ENCODE results near the gene SH3RF1.
"Not testable (repeated sequence)": the region's sequence is repeated elsewhere in the genome, so short reads cannot be mapped to it uniquely, and the experiment has no call there.

Gene SH3RF1

GRCh38 chr4:169270810-169271691, at the start of gene SH3RF1:
SH3RF1 (minus strand) TSS chr4:169270956; CDS start chr4:169269212, 1,744 bp downstream.
- peak; percentile 37 for DNase-seq

- no peak for DNase-seq
These were observed 45.0 kb upstream of the SH3RF1 start for GRCh38 chr4:169315530-169316343.

DNA sequence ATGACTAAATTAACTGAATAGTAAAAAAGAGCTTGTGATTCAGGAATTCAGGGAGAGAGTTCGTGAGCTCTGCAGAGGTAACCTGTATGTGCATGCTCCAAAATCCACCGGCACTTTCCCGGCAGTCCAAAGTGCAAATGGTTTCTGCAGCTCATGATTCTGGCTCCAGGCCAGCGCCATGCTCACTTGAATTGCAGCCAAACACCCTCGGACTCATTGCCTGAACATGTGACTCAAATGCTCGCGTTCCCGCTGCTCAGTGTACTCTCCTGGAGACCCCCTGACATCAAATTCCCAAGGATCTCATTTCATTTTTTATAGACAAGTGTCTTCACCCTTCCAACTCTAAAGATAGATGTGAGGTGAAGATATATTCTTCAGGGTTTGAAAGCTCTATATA, 44.1 kb upstream of the SH3RF1 start:
- DNase-seq, result peak; percentile 42

DNA sequence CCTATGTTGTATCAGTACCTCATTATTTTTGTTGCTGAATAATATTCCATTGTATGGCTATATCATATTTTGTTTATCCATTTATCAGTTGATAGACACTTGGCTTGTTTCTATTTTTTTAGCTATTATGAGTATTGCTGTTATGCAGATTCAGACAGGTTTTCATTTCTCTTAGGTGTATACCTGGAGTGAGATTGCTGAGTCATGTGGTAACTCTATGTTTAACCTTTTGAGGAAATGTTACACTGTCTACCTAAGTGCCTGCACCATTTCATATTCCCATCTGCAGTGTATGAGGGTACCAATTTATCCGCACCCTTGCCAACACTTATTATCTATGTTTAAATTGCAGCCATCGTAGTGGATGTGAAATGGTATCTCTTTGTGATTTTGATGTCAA, 43.0 kb upstream of the SH3RF1 start:
- no peak for DNase-seq

GRCh38 chr4:169312690-169313422, 42.1 kb upstream of the SH3RF1 start:
- no peak for DNase-seq

GRCh38 chr4:169311643-169312365, 41.0 kb upstream of the SH3RF1 start:
- DNase-seq, result peak; percentile 33

GRCh38 chr4:169309326-169309967, 38.7 kb upstream of the SH3RF1 start:
- DNase-seq, result no peak

GRCh38 chr4:169307576-169307975, 36.8 kb upstream of the SH3RF1 start:
- DNase-seq, result peak; percentile 25

DNA sequence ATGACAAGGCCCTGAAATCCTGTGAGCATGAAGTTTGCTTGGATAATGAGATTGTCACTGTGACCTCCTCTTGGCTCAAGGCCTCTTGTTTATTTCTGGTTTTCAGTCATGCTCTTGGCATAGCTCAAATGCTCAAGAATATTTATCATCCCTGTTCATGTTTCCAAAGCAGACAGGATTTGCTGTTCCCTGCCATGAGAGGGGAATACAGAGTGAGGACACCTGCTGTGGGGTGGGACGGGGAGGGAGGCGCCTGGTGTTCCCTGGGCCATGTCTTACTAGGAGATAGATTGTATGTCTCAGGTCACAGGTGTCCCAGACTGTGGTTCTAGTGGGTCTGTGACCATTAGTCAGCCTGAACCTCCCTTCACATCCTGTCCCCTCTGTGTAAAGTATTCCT, 34.9 kb upstream of the SH3RF1 start:
- DNase-seq, result peak; percentile 35

DNA sequence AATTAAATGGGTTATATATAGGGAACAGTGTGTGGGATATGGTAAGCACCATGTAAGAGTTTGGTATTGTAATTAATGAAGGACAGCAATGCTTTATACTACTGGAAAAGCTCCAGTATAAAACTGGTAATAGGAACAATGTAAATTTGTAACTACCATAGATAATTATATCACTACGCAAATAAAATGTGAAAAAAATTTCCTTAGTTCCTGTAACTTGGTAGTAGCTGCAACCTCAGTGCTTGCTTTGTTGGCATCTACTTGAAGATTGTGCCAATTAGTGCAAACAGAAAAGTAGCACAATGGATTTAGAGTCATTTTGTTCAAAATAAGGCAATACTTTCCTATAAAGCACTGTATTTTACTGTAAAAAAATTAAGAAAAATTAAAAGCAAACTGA, 34.4 kb upstream of the SH3RF1 start:
- no peak for DNase-seq

- DNase-seq, result no peak
These were observed 25.1 kb upstream of the SH3RF1 start for GRCh38 chr4:169295822-169296221.

GRCh38 chr4:169293343-169294176, 22.8 kb upstream of the SH3RF1 start:
- DNase-seq, result no peak

DNA sequence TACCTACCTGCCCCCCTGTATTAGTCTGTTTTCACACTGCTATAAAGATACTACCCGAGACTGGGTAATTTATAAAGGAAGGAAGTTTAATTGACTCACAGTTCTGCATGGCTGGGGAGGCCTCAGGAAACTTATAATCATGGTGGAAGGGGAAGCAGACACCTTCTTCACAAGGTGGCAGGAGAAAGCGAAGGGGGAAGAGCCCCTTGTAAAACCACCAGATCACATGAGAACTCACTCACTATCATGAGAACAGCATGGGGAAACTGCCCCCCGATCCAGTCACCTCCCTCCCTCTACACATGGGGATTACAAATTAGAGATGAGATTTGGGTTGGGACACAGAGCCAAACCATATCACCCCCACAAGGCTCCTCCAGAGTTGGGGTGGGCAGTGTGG, 17.2 kb upstream of the SH3RF1 start:
- DNase-seq, result not testable (repeated sequence)

DNA sequence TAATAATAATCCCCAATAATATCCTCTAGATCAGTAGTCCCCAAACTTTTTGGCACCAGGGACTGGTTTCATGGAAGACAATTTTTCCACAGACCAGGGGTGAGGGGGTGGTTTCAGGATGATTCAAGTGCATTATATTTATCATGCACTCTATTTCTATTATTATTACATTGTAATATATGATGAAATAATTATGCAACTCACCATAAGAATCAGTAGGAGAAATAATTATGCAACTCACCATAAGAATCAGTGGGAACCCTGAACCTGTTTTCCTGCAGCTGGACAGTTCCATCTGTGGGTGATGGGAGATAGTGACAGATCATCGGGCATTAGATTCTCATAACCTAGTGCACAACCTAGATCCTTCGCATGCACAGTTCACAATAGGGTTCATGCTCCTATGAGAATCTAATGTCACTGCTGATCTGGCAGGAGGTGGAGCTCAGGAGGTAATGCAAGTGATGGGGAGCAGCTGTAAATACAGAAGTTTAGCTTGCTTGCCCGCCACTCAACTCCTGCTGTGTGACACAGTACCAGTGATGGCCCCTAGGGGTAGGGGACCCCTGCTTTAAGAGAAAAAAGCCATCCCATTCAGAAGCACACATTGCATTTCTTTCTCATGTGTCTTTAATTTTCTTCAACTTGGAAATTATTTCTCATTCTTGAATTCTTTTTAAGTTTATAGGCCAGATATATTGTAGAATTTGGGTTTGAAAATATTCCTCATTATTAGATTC, 16.0 kb upstream of the SH3RF1 start:
- DNase-seq, result no peak

- no peak for DNase-seq
These were observed 12.4 kb upstream of the SH3RF1 start for GRCh38 chr4:169283114-169283509.

GRCh38 chr4:169282429-169283113, 11.8 kb upstream of the SH3RF1 start:
- DNase-seq, result no peak

DNA sequence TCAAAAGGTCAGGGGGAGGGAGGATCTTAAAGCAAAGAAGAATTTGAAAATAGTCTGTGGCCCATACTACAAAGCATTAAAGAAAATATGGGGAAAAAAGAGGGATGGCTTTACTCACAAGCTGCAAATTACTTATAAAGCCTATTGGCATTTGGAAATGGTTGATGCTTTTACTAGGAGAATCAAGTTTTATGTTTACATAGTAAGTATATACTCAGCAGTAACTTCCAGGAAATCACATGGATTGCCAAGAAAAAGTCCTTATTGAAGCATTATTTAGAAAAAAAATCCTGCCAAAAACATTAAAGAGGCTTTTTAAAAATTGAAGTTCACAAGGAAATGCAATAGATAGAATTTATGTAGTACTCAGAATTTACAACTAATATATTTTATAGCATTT, 8.4 kb upstream of the SH3RF1 start:
- DNase-seq, result no peak

- DNase-seq, result no peak
These were observed 7.9 kb upstream of the SH3RF1 start for GRCh38 chr4:169278624-169279023.

DNA sequence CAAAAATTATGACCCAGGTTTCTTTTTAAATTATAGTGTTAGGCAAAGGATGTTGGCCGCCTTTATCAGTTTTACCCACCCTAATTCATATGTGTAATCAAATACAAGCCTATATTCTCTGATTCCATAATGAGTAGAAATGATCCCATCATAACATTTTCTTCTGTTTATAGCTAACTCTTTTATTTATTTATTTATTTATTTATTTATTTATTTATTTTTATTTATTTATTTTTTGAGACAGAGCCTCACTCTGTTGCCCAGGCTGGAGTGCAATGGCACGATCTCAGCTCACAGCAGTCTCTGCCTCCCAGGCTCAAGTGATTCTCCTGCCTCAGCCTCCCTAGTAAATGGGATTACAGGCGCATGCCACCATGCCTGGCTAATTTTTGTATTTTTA, 7.1 kb upstream of the SH3RF1 start:
- not testable (repeated sequence) for DNase-seq

GRCh38 chr4:169275180-169275579, 4.4 kb upstream of the SH3RF1 start:
- no peak for DNase-seq

Data from NCI-H2029 treated with DMSO at 0.1 percent for 48 hours (cell line).